Measurements from ENCODE around the gene DSTYK.
A peak's percentile ranks its signal among the peaks of the same experiment; 100 is the strongest.

The DSTYK gene

GRCh38 chr1:205225901-205226765 lies 14.6 kb upstream of the DSTYK start:
- Histone ChIP-seq H3K9me3 (ENCODE audit: severe bottlenecking) (no peaks in the 10 kb centered on the region), H3K4me3 (ENCODE audit: severe bottlenecking) (no peak overlapping the region), H3K4me1 (ENCODE audit: insufficient read depth, poor library complexity, severe bottlenecking) (peaks cover 19% of the 10 kb centered on the region), H3K36me3 (ENCODE audit: low read depth) (no peaks in the 10 kb centered on the region), H3K27me3 (ENCODE audit: insufficient read depth, poor library complexity, severe bottlenecking) (no peaks in the 10 kb centered on the region), H3K27ac (ENCODE audit: poor library complexity, severe bottlenecking) (peak overlapping the region; percentile 76)
- ATAC-seq (ENCODE audit: low read depth): peak; percentile 16
- TF ChIP-seq CTCF (IDR thresholded peaks at IDR 0.05; ENCODE audit: poor library complexity, severe bottlenecking): no peak
- DNase-seq (ENCODE audit: low spot score): no peak

GRCh38 chr1:205224736-205225135 lies 13.2 kb upstream of the DSTYK start:
- peaks cover 19% of the 10 kb centered on the region for H3K4me1 ChIP-seq (ENCODE audit: insufficient read depth, poor library complexity, severe bottlenecking)
- no peaks in the 10 kb centered on the region for H3K27me3 ChIP-seq (ENCODE audit: insufficient read depth, poor library complexity, severe bottlenecking)
- H3K27ac ChIP-seq (ENCODE audit: poor library complexity, severe bottlenecking): no peak overlapping the region
- ATAC-seq (ENCODE audit: low read depth) (no peak), DNase-seq (ENCODE audit: low spot score) (no peak)
- no peak for TF ChIP-seq CTCF (IDR thresholded peaks at IDR 0.05; ENCODE audit: poor library complexity, severe bottlenecking)
- H3K9me3 ChIP-seq (ENCODE audit: severe bottlenecking): no peaks in the 10 kb centered on the region
- no peak overlapping the region for H3K4me3 ChIP-seq (ENCODE audit: severe bottlenecking)
- H3K36me3 ChIP-seq (ENCODE audit: low read depth): no peaks in the 10 kb centered on the region

GRCh38 chr1:205220421-205220820 lies 8.9 kb upstream of the DSTYK start:
- H3K27me3 ChIP-seq (ENCODE audit: insufficient read depth, poor library complexity, severe bottlenecking): no peaks in the 10 kb centered on the region
- DNase-seq (ENCODE audit: low spot score) (no peak), ATAC-seq (ENCODE audit: low read depth) (no peak)
- H3K27ac ChIP-seq (ENCODE audit: poor library complexity, severe bottlenecking): no peak overlapping the region
- H3K9me3 ChIP-seq (ENCODE audit: severe bottlenecking): no peaks in the 10 kb centered on the region
- no peak for TF ChIP-seq CTCF (IDR thresholded peaks at IDR 0.05; ENCODE audit: poor library complexity, severe bottlenecking)
- H3K4me1 ChIP-seq (ENCODE audit: insufficient read depth, poor library complexity, severe bottlenecking): no peaks in the 10 kb centered on the region
- no peak overlapping the region for H3K4me3 ChIP-seq (ENCODE audit: severe bottlenecking)
- H3K36me3 ChIP-seq (ENCODE audit: low read depth): no peaks in the 10 kb centered on the region

GRCh38 chr1:205217418-205217817 lies 5.9 kb upstream of the DSTYK start:
- Histone ChIP-seq H3K4me1 (ENCODE audit: insufficient read depth, poor library complexity, severe bottlenecking) (no peaks in the 10 kb centered on the region), H3K36me3 (ENCODE audit: low read depth) (no peaks in the 10 kb centered on the region), H3K4me3 (ENCODE audit: severe bottlenecking) (no peak overlapping the region), H3K9me3 (ENCODE audit: severe bottlenecking) (no peaks in the 10 kb centered on the region), H3K27me3 (ENCODE audit: insufficient read depth, poor library complexity, severe bottlenecking) (no peaks in the 10 kb centered on the region), H3K27ac (ENCODE audit: poor library complexity, severe bottlenecking) (no peak overlapping the region)
- no peak for TF ChIP-seq CTCF (IDR thresholded peaks at IDR 0.05; ENCODE audit: poor library complexity, severe bottlenecking)
- DNase-seq (ENCODE audit: low spot score) (no peak), ATAC-seq (ENCODE audit: low read depth) (no peak)

GRCh38 chr1:205216588-205216987 lies 5.1 kb upstream of the DSTYK start:
- H3K27ac ChIP-seq (ENCODE audit: poor library complexity, severe bottlenecking): no peak overlapping the region
- DNase-seq (ENCODE audit: low spot score) (no peak), ATAC-seq (ENCODE audit: low read depth) (no peak)
- H3K4me3 ChIP-seq (ENCODE audit: severe bottlenecking): no peak overlapping the region
- H3K9me3 ChIP-seq (ENCODE audit: severe bottlenecking): no peaks in the 10 kb centered on the region
- no peaks in the 10 kb centered on the region for H3K36me3 ChIP-seq (ENCODE audit: low read depth)
- H3K27me3 ChIP-seq (ENCODE audit: insufficient read depth, poor library complexity, severe bottlenecking): no peaks in the 10 kb centered on the region
- no peaks in the 10 kb centered on the region for H3K4me1 ChIP-seq (ENCODE audit: insufficient read depth, poor library complexity, severe bottlenecking)
- TF ChIP-seq CTCF (IDR thresholded peaks at IDR 0.05; ENCODE audit: poor library complexity, severe bottlenecking): no peak

All from RWPE2 (cell line).